ENCODE data around the gene PARK7. TPM values are rescaled to one million over a fixed set of nuclear protein-coding genes. Genes with fewer than 3 reads are reported as not detected.

Gene PARK7
- total RNA-seq, 1 experiment from 2014 or later, result 352 TPM

DNA sequence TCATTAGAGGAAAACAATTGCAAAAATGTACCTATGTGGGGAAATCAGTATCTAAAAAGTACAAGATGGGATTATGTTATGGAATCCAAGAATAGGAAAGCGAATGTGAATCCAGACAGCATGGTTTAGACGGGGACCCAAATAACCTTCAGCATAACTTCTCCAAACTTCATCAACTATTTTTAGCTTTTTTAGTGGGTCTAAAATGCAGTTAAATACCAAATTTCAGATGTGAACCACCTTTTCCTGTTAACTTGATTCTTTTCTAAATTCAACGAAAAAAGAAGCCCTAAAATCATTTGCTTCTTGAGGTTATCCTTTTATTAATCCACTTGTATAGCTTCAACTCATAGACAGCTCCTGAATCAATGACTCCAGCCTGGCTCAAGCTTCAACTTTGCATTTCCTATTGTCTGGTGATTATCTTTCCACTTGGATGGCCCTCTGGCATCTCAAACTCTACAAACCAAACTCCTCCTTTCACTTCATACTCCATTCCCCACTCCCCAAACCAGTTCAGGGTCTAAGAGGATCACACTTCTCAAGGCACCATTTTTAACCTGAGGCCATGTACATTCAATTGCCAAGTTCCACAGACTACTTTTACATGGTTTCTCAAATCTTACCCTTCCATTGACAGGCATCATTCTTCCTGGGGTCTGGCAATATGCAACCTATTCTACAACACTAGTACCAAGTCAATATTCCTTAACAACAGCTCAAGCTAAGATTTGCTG is 57.1 kb downstream of the PARK7 start:
- intact Hi-C loops (cut with micrococcal nuclease; ENCODE audit: unreplicated experiment), result loop anchor here (10.0 kb wide), 1 partner anchor 326 kb away; no protein-coding TSS in a partner anchor
- ChIA-PET POLR2A (ENCODE audit: low non-redundant PET) (interaction anchor here (1.1 kb wide), 1 partner anchor 315 kb away, joined by 3 read pairs; no protein-coding TSS in a partner anchor), CTCF (interaction anchor here (0.8 to 3.7 kb wide), 3 partner anchors 12 to 296 kb away, joined by 3 to 26 read pairs (median 6); no protein-coding TSS in a partner anchor)
- Histone ChIP-seq H3K4me1 (ENCODE audit: insufficient read depth, low read length, poor library complexity, severe bottlenecking) (peaks cover 87% of the 10 kb centered on the region), H3K27me3 (replicated peaks; ENCODE audit: insufficient read depth, low read depth, low read length, poor library complexity) (no peaks in the 10 kb centered on the region), H3K27ac (ENCODE audit: low read depth, low read length, poor library complexity, severe bottlenecking) (peak overlapping the region; percentile 31), H3K36me3 (ENCODE audit: insufficient read depth, low read length, poor library complexity, severe bottlenecking) (peaks cover 12% of the 10 kb centered on the region), H3K9me3 (ENCODE audit: low read depth, low read length, poor library complexity, severe bottlenecking) (no peaks in the 10 kb centered on the region), H3K4me3 (ENCODE audit: low read depth, low read length, poor library complexity, severe bottlenecking) (no peak overlapping the region)
- no peak for TF ChIP-seq EZH2 (IDR thresholded peaks at IDR 0.05; ENCODE audit: borderline replicate concordance, low read depth, low read length, poor library complexity, severe bottlenecking)
- TF ChIP-seq, protein P1, sequence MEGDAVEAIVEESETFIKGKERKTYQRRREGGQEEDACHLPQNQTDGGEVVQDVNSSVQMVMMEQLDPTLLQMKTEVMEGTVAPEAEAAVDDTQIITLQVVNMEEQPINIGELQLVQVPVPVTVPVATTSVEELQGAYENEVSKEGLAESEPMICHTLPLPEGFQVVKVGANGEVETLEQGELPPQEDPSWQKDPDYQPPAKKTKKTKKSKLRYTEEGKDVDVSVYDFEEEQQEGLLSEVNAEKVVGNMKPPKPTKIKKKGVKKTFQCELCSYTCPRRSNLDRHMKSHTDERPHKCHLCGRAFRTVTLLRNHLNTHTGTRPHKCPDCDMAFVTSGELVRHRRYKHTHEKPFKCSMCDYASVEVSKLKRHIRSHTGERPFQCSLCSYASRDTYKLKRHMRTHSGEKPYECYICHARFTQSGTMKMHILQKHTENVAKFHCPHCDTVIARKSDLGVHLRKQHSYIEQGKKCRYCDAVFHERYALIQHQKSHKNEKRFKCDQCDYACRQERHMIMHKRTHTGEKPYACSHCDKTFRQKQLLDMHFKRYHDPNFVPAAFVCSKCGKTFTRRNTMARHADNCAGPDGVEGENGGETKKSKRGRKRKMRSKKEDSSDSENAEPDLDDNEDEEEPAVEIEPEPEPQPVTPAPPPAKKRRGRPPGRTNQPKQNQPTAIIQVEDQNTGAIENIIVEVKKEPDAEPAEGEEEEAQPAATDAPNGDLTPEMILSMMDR (conservative IDR thresholded peaks at IDR 0.05; ENCODE audit: low read depth, low read length), result no peak
- no TSS peak for BruUV-seq (replicated peaks)
- peak; percentile 48 for DNase-seq (ENCODE audit: low spot score)

DNA sequence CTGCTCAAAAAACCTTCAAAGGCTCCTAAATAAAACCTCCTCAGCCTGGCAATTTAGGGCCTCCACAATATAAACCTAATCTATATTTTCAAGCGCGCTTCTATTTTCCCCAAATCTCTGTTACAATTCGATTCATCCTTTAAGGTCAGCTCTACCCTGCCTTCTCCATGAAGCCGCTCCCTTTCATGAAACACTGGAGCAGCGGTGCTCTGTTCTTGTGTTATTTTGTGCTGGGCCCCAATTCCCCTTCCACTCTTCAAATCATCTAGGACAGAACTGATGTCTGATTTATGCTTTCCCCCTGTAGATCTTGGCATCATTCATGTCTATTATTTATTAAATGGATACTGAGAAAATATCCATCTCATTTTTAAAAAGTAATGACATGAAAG is 57.7 kb downstream of the PARK7 start:
- H3K4me1 ChIP-seq (ENCODE audit: insufficient read depth, low read length, poor library complexity, severe bottlenecking), result peaks cover 91% of the 10 kb centered on the region

DNA sequence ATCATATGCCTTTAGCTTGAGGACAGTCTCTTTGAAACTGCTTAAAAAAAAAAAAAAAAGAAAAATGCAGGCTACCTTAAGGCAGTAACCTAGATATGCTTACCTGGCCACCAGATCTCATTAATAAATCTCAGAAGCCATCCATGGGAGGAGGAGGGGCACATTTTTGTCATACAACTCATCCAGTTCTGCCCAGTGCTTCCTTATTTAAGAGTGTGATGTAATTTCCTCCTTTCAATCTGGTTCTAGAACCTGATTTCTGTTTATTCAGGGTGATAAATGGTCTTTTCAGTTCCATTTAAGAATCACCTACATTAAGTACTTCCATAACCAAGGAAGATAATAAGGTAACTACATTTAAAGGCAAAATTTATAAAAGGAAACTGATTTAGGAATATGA is 58.5 kb downstream of the PARK7 start:
- DNase-seq (ENCODE audit: low spot score), result peak; percentile 54
- Histone ChIP-seq H3K4me1 (ENCODE audit: insufficient read depth, low read length, poor library complexity, severe bottlenecking) (peaks cover 93% of the 10 kb centered on the region), H3K27me3 (replicated peaks; ENCODE audit: insufficient read depth, low read depth, low read length, poor library complexity) (no peaks in the 10 kb centered on the region), H3K9me3 (ENCODE audit: low read depth, low read length, poor library complexity, severe bottlenecking) (no peaks in the 10 kb centered on the region), H3K27ac (ENCODE audit: low read depth, low read length, poor library complexity, severe bottlenecking) (peak overlapping the region; percentile 31), H3K4me3 (ENCODE audit: low read depth, low read length, poor library complexity, severe bottlenecking) (no peak overlapping the region), H3K36me3 (ENCODE audit: insufficient read depth, low read length, poor library complexity, severe bottlenecking) (no peaks in the 10 kb centered on the region)
- no TSS peak for BruUV-seq (replicated peaks)
- ChIA-PET POLR2A (ENCODE audit: low non-redundant PET) (interaction anchor here (0.6 kb wide), 1 partner anchor 113 kb away, joined by 5 read pairs; no protein-coding TSS in a partner anchor), CTCF (interaction anchor here (3.7 kb wide), 1 partner anchor 295 kb away, joined by 26 read pairs; no protein-coding TSS in a partner anchor)
- intact Hi-C loops (cut with micrococcal nuclease; ENCODE audit: unreplicated experiment), result no loop called here
- TF ChIP-seq, protein P1 (conservative IDR thresholded peaks at IDR 0.05; ENCODE audit: low read depth, low read length), result no peak
- no peak for TF ChIP-seq EZH2 (IDR thresholded peaks at IDR 0.05; ENCODE audit: borderline replicate concordance, low read depth, low read length, poor library complexity, severe bottlenecking)

More for the DNA sequence above, 57.7 kb downstream of the PARK7 start:
- Histone ChIP-seq H3K4me3 (ENCODE audit: low read depth, low read length, poor library complexity, severe bottlenecking) (no peak overlapping the region), H3K36me3 (ENCODE audit: insufficient read depth, low read length, poor library complexity, severe bottlenecking) (peaks cover 7% of the 10 kb centered on the region), H3K27me3 (replicated peaks; ENCODE audit: insufficient read depth, low read depth, low read length, poor library complexity) (no peaks in the 10 kb centered on the region), H3K27ac (ENCODE audit: low read depth, low read length, poor library complexity, severe bottlenecking) (peak overlapping the region; percentile 31), H3K9me3 (ENCODE audit: low read depth, low read length, poor library complexity, severe bottlenecking) (no peaks in the 10 kb centered on the region)
- POLR2A ChIA-PET (ENCODE audit: low non-redundant PET), result interaction anchor here (0.6 to 1.1 kb wide), 2 partner anchors 112 to 314 kb away, joined by 3 to 5 read pairs; no protein-coding TSS in a partner anchor
- BruUV-seq (replicated peaks), result no TSS peak
- TF ChIP-seq, protein P1 (conservative IDR thresholded peaks at IDR 0.05; ENCODE audit: low read depth, low read length), result no peak
- TF ChIP-seq EZH2 (IDR thresholded peaks at IDR 0.05; ENCODE audit: borderline replicate concordance, low read depth, low read length, poor library complexity, severe bottlenecking), result no peak
- intact Hi-C loops (cut with micrococcal nuclease; ENCODE audit: unreplicated experiment), result loop anchor here (10.0 kb wide), 1 partner anchor 326 kb away; no protein-coding TSS in a partner anchor
- CTCF ChIA-PET, result interaction anchor here (0.8 to 3.7 kb wide), 3 partner anchors 11 to 296 kb away, joined by 3 to 26 read pairs (median 6); no protein-coding TSS in a partner anchor
- no peak for DNase-seq (ENCODE audit: low spot score)
